OCI-M2 (cell line): ENCODE data around the gene EXOSC1.
A peak's percentile ranks its signal among the peaks of the same experiment; 100 is the strongest.
"Not testable (repeated sequence)": the region's sequence is repeated elsewhere in the genome, so short reads cannot be mapped to it uniquely, and the experiment has no call there.

ENCODE experiments used
- DNase-seq: peaks from one replicate; lab custom pipeline; 2025; ENCODE audit not compliant: unreplicated experiment; lab: John Stamatoyannopoulos, UW

Gene EXOSC1

DNA sequence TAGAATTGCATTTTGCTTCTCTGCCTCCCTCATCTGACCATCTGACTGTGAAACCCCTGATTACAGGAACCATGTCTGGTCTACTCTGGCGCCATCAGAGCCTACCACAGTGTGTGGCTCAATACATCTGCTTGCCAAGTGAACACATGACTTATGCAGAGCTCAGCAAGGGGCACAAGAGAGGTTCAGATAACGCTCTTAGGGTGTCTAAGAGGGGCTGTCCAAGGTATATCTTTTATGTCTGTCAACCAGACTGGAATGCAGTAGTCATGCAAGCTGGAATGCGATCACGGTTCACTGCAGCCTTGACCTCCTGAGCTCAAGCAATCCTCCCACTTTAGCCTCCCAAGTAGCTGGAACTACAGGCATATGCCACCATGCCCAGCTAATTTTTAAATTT lies 34.4 kb downstream of the EXOSC1 start:
- DNase-seq, result no peak

GRCh38 chr10:97408496-97408992 lies 37.3 kb downstream of the EXOSC1 start:
- no peak for DNase-seq

- no peak for DNase-seq
These were observed 37.9 kb downstream of the EXOSC1 start for GRCh38 chr10:97407952-97408248.

DNA sequence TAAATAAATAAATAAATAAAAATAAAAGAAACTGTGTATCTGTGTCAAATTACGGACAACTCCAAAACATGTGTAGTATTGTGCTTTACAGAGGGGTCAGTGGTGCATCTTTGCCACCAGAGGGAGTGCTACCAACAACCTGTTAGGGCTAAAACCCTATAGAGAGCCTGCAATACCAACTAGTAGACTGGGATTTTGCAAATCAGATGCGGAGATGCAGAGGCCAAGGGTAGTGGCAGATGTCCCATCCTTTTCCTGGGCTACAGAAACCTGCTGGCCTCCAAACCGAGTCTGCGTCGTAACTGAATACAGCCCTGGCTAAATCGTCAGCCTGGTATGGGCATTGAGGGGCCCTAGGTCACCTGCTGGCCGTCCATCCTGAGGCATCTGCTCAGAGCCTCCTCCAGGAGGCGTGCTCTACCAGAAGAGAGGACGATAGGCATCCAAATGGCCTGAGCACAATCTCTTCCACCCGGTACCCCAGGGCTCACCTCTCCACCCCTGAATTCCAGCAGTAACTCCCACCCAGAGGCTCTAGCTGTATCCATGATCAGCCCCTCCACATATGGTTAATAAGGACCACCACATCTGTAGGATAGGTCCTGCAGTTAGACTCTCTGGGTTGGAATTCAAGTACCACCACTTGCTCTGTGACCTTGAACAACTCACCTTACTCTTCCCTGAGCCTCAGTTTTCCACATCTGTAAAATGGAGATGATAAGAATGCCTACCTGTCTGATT lies 38.4 kb downstream of the EXOSC1 start:
- peak; percentile 80 for DNase-seq

- DNase-seq, result not testable (repeated sequence)
These were observed 39.3 kb downstream of the EXOSC1 start for GRCh38 chr10:97406483-97406882.

- no peak for DNase-seq
These were observed 39.7 kb downstream of the EXOSC1 start for GRCh38 chr10:97406064-97406463.

GRCh38 chr10:97404044-97404443 lies 41.8 kb downstream of the EXOSC1 start:
- DNase-seq, result no peak

DNA sequence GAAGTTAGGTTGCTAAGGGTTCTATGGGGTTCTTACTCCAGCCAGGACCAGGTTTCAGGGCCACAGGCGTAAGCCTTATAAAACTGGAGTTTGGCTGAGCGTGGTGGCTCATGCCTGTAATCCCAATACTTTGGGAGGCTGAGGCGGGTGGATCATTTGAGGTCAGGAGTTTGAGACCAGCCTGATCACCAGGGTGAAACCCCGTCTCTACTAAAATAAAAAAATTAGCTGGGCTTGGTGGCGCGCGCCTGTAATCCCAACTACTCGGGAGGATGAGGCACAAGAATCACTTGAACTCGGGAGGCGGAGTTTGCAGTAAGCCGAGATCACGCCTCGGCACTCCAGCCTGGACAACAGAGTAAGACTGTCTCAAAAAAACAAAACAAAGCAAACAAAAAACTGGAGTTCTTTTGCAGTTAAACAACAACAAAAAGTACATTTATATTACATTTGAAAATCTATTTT lies 44.3 kb downstream of the EXOSC1 start:
- DNase-seq, result no peak

- DNase-seq, result peak; percentile 85
These were observed 44.9 kb downstream of the EXOSC1 start, which contains the start of gene RRP12 for GRCh38 chr10:97400665-97401454. Gene RRP12, minus strand, starts transcription at chr10:97401340. Its CDS starts 109 bp downstream, at chr10:97401231.

- peak; percentile 57 for DNase-seq
These were observed 45.8 kb downstream of the EXOSC1 start for GRCh38 chr10:97399843-97400545.

DNA sequence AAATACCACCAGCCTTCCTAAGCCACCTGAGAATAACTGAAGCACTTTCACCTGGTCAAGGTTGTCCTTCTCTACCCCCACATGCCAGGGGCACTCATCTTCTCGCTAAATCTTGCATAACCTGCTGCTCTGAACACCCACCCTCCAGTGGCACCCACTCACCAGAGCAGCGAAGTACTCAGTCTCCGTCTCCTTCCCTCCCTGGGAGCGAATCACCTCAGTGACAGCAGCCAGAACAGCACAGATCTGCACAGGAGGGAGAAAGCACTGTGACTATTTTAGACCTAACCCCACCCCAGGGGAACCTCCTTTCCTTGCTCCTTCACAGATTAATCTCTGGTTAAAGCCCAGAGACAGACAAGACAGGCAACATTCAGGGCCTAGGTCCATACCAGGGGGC lies 49.8 kb downstream of the EXOSC1 start:
- DNase-seq, result no peak

DNA sequence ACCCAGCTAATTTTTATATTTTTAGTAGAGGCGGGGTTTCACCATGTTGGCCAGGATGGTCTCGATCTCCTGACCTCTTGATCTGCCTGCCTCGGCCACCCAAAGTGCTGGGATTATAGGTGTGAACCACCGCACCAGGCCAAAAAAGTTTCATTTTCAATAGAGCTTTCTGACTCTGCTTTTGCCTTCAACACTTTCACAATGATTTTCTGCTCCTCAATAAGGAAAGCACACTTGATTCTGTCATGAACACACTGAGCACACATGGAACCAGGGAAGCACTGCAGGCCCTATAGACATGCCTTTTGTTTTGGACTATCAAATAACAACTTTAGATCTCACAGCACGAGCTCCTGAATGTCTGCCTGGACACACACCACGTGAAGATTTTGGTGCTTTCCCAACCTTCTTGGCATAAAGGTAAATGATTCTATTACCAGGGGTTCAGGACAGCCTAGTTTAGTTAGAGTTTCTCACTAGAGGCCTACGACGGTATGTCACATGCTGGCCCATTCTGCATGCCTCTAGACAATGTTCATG lies 52.7 kb downstream of the EXOSC1 start:
- DNase-seq, result no peak

GRCh38 chr10:97390091-97390490 lies 55.7 kb downstream of the EXOSC1 start:
- no peak for DNase-seq

GRCh38 chr10:97388152-97388551 lies 57.7 kb downstream of the EXOSC1 start:
- no peak for DNase-seq
